ENCODE measurements around the gene CCDC124. TPM values are rescaled to one million over a fixed set of nuclear protein-coding genes. Genes with fewer than 3 reads are reported as not detected.

The CCDC124 gene
- total RNA-seq, 4 donors from 2014 or later, result 32.6 to 91.9 (median 47.4) TPM

GRCh38 chr19:17951157-17951989 is 18.6 kb downstream of the CCDC124 start:
- WGBS, 2 donors, result 2 to 4% methylated on average over 30 to 33 of the region's 33 CpGs
- DNase-seq (ENCODE audit: low spot score in 2 of 2), result no peak
- no peak overlapping the region for H3K4me3 ChIP-seq (ENCODE audit: low read depth, poor library complexity, severe bottlenecking)
- intact Hi-C loops (cut with DNase I; ENCODE audit: low total_unique reads), result no loop called here
- TF ChIP-seq, protein P1, sequence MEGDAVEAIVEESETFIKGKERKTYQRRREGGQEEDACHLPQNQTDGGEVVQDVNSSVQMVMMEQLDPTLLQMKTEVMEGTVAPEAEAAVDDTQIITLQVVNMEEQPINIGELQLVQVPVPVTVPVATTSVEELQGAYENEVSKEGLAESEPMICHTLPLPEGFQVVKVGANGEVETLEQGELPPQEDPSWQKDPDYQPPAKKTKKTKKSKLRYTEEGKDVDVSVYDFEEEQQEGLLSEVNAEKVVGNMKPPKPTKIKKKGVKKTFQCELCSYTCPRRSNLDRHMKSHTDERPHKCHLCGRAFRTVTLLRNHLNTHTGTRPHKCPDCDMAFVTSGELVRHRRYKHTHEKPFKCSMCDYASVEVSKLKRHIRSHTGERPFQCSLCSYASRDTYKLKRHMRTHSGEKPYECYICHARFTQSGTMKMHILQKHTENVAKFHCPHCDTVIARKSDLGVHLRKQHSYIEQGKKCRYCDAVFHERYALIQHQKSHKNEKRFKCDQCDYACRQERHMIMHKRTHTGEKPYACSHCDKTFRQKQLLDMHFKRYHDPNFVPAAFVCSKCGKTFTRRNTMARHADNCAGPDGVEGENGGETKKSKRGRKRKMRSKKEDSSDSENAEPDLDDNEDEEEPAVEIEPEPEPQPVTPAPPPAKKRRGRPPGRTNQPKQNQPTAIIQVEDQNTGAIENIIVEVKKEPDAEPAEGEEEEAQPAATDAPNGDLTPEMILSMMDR (IDR thresholded peaks at IDR 0.05), result no peak
- no peak for TF ChIP-seq POLR2A (IDR thresholded peaks at IDR 0.05)

GRCh38 chr19:17951990-17952976 is 19.5 kb downstream of the CCDC124 start:
- intact Hi-C loops (cut with DNase I; ENCODE audit: low total_unique reads), result no loop called here
- H3K4me3 ChIP-seq (ENCODE audit: low read depth, poor library complexity, severe bottlenecking), result no peak overlapping the region
- WGBS, 2 donors, result 1 to 2% methylated on average over 37 to 39 of the region's 68 CpGs
- TF ChIP-seq POLR2A (IDR thresholded peaks at IDR 0.05), result no peak
- TF ChIP-seq, protein P1 (IDR thresholded peaks at IDR 0.05), result no peak
- no peak for DNase-seq (ENCODE audit: low spot score in 2 of 2)

DNA sequence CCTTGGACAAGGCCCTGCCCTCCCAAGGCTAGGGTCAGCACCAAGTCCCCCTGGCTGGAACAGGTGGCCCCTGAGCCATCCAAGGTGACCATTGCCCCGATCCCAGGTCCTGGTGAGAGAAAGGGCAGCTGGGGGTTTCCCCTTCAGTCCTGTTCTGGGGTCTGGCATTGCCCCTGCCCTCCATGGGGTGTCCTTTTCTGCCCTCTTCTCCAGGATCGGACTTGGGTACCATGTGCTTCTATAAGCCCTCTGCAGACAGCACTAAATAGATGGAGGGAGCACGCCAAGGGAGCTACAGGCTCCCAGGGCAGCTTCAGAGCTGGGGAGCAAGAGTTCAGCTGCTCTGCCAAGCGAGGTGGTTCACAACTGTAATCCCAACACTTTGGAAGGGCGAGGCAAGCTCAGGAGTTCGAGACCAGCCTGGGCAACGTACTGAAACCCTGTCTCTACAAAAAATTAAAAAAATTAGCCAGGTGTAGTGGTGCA is 20.5 kb downstream of the CCDC124 start:
- TF ChIP-seq POLR2A (IDR thresholded peaks at IDR 0.05), result no peak
- TF ChIP-seq, protein P1 (IDR thresholded peaks at IDR 0.05), result no peak
- DNase-seq (ENCODE audit: low spot score in 2 of 2), result no peak
- intact Hi-C loops (cut with DNase I; ENCODE audit: low total_unique reads), result no loop called here
- no peak overlapping the region for H3K4me3 ChIP-seq (ENCODE audit: low read depth, poor library complexity, severe bottlenecking)
- 64 to 67% methylated on average over 7 of the region's 7 CpGs for WGBS, 2 donors

GRCh38 chr19:17953869-17954268 is 21.1 kb downstream of the CCDC124 start:
- 83 to 89% methylated on average over 4 of the region's 4 CpGs for WGBS, 2 donors
- DNase-seq (ENCODE audit: low spot score in 2 of 2), result no peak
- intact Hi-C loops (cut with DNase I; ENCODE audit: low total_unique reads), result no loop called here
- H3K4me3 ChIP-seq (ENCODE audit: low read depth, poor library complexity, severe bottlenecking), result no peak overlapping the region
- TF ChIP-seq, protein P1 (IDR thresholded peaks at IDR 0.05), result no peak
- TF ChIP-seq POLR2A (IDR thresholded peaks at IDR 0.05), result no peak

DNA sequence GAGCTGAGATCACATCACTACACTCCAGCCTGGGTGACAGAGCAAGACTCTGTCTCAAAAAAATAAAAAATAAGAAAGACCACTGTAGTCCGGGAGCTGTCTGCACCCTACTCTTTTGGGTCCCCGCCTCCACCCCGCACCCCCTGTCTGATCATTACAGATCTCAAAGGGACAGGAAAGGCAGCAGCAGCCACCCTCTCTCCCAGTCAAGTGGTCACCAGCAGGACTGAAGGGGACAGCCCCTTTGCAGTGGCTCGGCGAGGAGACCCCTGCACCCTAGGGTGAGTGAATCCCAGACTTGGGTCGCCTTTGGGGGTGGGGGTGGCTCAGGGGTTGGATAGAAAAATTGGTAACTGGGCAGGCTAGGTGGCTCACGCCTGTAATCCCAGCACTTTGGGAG is 21.6 kb downstream of the CCDC124 start:
- WGBS, 2 donors, result 82 to 83% methylated on average over 7 of the region's 7 CpGs
- TF ChIP-seq, protein P1 (IDR thresholded peaks at IDR 0.05), result no peak
- TF ChIP-seq POLR2A (IDR thresholded peaks at IDR 0.05), result no peak

More for the DNA sequence above, 21.6 kb downstream of the CCDC124 start:
- no peak for DNase-seq (ENCODE audit: low spot score in 2 of 2)
- H3K4me3 ChIP-seq (ENCODE audit: low read depth, poor library complexity, severe bottlenecking), result no peak overlapping the region
- intact Hi-C loops (cut with DNase I; ENCODE audit: low total_unique reads), result no loop called here
